SK-N-MC (cell line): ENCODE data around the gene INTS4.

Experiments
- EZH2 ChIP-seq: fragments of 200-600 bp; sonication (generic); IDR thresholded peaks from one replicate; pipeline ENCODE4 v1.6.1; 2017; ENCODE audit warnings: antibody characterized with exemption
- FOXP2 ChIP-seq: optimal IDR thresholded peaks from 2 replicates; pipeline ENCODE3; 2011; ENCODE audit warnings: mild to moderate bottlenecking, moderate library complexity; ENCODE audit not compliant: insufficient read depth; ENCODE audit errors: extremely low read length, control extremely low read depth
- POLR2AphosphoS5 ChIP-seq: IDR thresholded peaks from 2 replicates; pipeline ENCODE4 v1.6.1; 2012; ENCODE audit warnings: mild to moderate bottlenecking, low read depth, low read length, borderline replicate concordance

DNA sequence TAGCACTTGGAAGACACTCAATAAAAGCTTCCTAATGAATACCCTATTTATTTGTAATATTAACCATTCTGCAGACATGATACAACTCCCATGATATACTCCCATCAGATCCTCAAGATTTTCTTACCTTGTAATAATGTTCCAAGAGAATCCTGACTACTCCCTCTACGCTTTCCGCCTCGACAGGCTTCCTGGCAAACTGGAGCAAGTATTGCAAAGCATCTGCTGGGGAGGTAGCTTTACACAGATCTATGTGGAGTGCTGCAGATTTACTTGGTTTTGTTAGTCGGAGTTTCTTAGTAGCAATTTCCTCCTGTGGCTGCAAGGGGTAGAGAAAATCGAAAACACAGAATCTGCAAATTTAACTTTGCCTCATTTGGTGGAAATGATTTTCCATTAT lies 3.5 kb downstream of the INTS4 start:
- TF ChIP-seq POLR2AphosphoS5 (no peak), EZH2 (no peak), FOXP2 (no peak)
